Esophagus muscularis mucosa (tissue), 4 donors: Measurements from ENCODE around the gene TWSG1. TPM values are rescaled to one million over a fixed set of nuclear protein-coding genes. Genes with fewer than 3 reads are reported as not detected.

ENCODE experiments used
- DNase-seq: peaks from one replicate; pipeline ENCODE4 v3.0.0-alpha.2; 2017; ENCODE audit errors: extremely low spot score
- H3K27ac ChIP-seq, 4 donors: fragments of 200-600 bp; sonication (generic); replicated peaks in 1 of 4; 1 replicate in 3 of 4; 2 replicates in 1 of 4; pipeline ENCODE4 v1.5.1; 2016 to 2019; ENCODE audit warnings: mild to moderate bottlenecking in 1 of 4
- H3K27me3 ChIP-seq, 4 donors: fragments of 200-600 bp; sonication (generic); one replicate each; pipeline versions ENCODE4 v1.5.1 to v1.6.0; 2016 to 2019
- H3K36me3 ChIP-seq, 4 donors: fragments of 200-600 bp; sonication (generic); one replicate each; pipeline ENCODE4 v1.5.1; 2016 to 2019
- H3K4me1 ChIP-seq, 4 donors: fragments of 200-600 bp; sonication (generic); one replicate each; pipeline ENCODE4 v1.5.1; 2016 to 2019
- H3K4me3 ChIP-seq, 4 donors: fragments of 200-600 bp; sonication (generic); 1 replicate in 2 of 4; 2 replicates in 2 of 4; pipeline ENCODE4 v1.5.1; 2016 to 2019; ENCODE audit warnings: mild to moderate bottlenecking in 4 of 4, moderate library complexity in 1 of 4
- H3K9me3 ChIP-seq, 4 donors: fragments of 200-600 bp; sonication (generic); 1 replicate in 3 of 4; 2 replicates in 1 of 4; pipeline ENCODE4 v1.5.1; 2016 to 2019
- EP300 ChIP-seq: sonication (generic); formaldehyde crosslinking; IDR thresholded peaks from one replicate; pipeline ENCODE4 v1.6.1; 2017; ENCODE audit warnings: antibody characterized with exemption
- POLR2A ChIP-seq: fragments of 450-650 bp; IDR thresholded peaks from one replicate; pipeline ENCODE4 v1.6.1; 2017; ENCODE audit warnings: antibody characterized with exemption, moderate library complexity, mild to moderate bottlenecking, low read depth
- POLR2AphosphoS5 ChIP-seq, 2 donors: sonication (generic); formaldehyde crosslinking; IDR thresholded peaks; one replicate each; pipeline ENCODE4 v1.6.1; 2017; ENCODE audit warnings: antibody characterized with exemption in 2 of 2
- WGBS: methylation state at CpG from one replicate; pipeline ENCODE4 v1.1.5; 2018; 5-methylcytosine and 5-hydroxymethylcytosine counted together
- intact Hi-C: fragments of 100-400 bp; cut with DNase I; formaldehyde crosslinking; loops from one replicate; pipeline ENCODE4 v1.15.1; 2023
- total RNA-seq, 4 donors: library from RNA; depleted of rRNA; stranded (reverse); fragments of >200 nt; gene quantifications; one replicate each; pipeline versions ENCODE4 v1.1.0 to v1.2.1, GENCODE V29; 2016
- TF ChIP-seq, protein P1 (sequence below), 3 experiments: fragments of 200-600 bp in 2 of 3; fragments of 450-650 bp in 1 of 3; sonication (generic) in 2 of 3; IDR thresholded peaks; one replicate each; pipeline ENCODE4 v1.5.1; 2017 to 2019; ENCODE audit warnings: antibody characterized with exemption in 3 of 3, mild to moderate bottlenecking in 2 of 3, moderate library complexity in 1 of 3

The TWSG1 gene
- total RNA-seq, 4 donors from 2014 or later = 88.1 to 131 (median 101) TPM

DNA sequence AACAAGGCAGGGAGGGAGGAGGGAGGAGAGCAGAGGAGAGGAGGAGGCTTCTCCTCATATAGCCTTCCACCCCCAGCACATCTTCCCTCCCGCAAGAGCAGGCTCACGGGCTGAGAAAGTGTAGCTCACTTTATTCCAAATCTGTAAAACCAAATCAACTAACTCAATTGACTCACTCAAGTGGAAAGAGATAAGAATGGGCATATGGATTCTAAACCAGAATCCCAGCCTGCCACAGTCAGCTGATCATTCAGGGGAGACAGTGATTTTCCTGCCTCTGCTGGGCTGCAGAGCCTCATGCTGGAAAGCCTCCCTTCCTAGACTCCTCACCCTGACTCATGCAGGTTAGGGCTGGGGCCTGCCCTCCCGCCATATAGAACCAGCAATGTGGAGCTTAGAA is 4.2 kb upstream of the TWSG1 start:
- intact Hi-C loops = loop anchor here (5.0 to 10.0 kb wide), 2 partner anchors 147 to 256 kb away; partner anchors contain the start of gene RALBP1
- Histone ChIP-seq H3K27ac (no peak overlapping the region), H3K36me3 (no peaks in the 10 kb centered on the region), H3K27me3 (no peaks in the 10 kb centered on the region), H3K4me1 (peaks cover 3 to 8% (median 8%) of the 10 kb centered on the region in 4 donors), H3K9me3 (peaks cover 0 to 4% (median 0%) of the 10 kb centered on the region in 4 donors), H3K4me3 (no peak overlapping the region)
- TF ChIP-seq POLR2AphosphoS5 (IDR thresholded peaks at IDR 0.05) (no peak), POLR2A (no peak), EP300 (no peak)
- TF ChIP-seq, protein P1, sequence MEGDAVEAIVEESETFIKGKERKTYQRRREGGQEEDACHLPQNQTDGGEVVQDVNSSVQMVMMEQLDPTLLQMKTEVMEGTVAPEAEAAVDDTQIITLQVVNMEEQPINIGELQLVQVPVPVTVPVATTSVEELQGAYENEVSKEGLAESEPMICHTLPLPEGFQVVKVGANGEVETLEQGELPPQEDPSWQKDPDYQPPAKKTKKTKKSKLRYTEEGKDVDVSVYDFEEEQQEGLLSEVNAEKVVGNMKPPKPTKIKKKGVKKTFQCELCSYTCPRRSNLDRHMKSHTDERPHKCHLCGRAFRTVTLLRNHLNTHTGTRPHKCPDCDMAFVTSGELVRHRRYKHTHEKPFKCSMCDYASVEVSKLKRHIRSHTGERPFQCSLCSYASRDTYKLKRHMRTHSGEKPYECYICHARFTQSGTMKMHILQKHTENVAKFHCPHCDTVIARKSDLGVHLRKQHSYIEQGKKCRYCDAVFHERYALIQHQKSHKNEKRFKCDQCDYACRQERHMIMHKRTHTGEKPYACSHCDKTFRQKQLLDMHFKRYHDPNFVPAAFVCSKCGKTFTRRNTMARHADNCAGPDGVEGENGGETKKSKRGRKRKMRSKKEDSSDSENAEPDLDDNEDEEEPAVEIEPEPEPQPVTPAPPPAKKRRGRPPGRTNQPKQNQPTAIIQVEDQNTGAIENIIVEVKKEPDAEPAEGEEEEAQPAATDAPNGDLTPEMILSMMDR (IDR thresholded peaks at IDR 0.05) = no peak
- 83% methylated on average over 3 of the region's 3 CpGs for WGBS
- DNase-seq = no peak

- peak overlapping the region; percentile 87 to 95 (median 91) for H3K4me3 ChIP-seq
- no peaks in the 10 kb centered on the region for H3K27me3 ChIP-seq
- no peak for DNase-seq
- peak overlapping the region; percentile 87 to 97 (median 93) for H3K27ac ChIP-seq
- H3K36me3 ChIP-seq = peaks cover 0 to 14% (median 6%) of the 10 kb centered on the region in 4 donors
- H3K9me3 ChIP-seq = no peaks in the 10 kb centered on the region
- intact Hi-C loops = loop anchor here (5.0 to 10.0 kb wide), 2 partner anchors 144 to 259 kb away; partner anchors contain the start of gene RALBP1
- H3K4me1 ChIP-seq = peaks cover 5 to 36% (median 33%) of the 10 kb centered on the region in 4 donors
- 33% methylated on average over 51 of the region's 52 CpGs for WGBS
- TF ChIP-seq POLR2A (no peak), POLR2AphosphoS5 (IDR thresholded peaks at IDR 0.05) (peak in 1 of 2 donors; percentile 29)
- TF ChIP-seq, protein P1 (IDR thresholded peaks at IDR 0.05) = no peak
Measured at GRCh38 chr18:9333441-9334328, 888 bp upstream of the TWSG1 start.

- no peak for TF ChIP-seq POLR2AphosphoS5 (IDR thresholded peaks at IDR 0.05)
- no peak for TF ChIP-seq EP300
- no peak for TF ChIP-seq POLR2A
- TF ChIP-seq, protein P1 (IDR thresholded peaks at IDR 0.05) = peak in 1 of 3 experiments; percentile 35
- H3K27ac ChIP-seq = peak overlapping the region; percentile 92 to 97 (median 96)
- no peak for DNase-seq
- peaks cover 5 to 36% (median 33%) of the 10 kb centered on the region in 4 donors for H3K4me1 ChIP-seq
- H3K27me3 ChIP-seq = no peaks in the 10 kb centered on the region
- WGBS = 11% methylated on average over 15 of the region's 55 CpGs
- peaks cover 8 to 28% (median 12%) of the 10 kb centered on the region in 4 donors for H3K36me3 ChIP-seq
- intact Hi-C loops = loop anchor here (5.0 to 10.0 kb wide), 2 partner anchors 142 to 260 kb away; partner anchors contain the start of gene RALBP1
- peak overlapping the region; percentile 87 to 95 (median 91) for H3K4me3 ChIP-seq
- H3K9me3 ChIP-seq = no peaks in the 10 kb centered on the region
Measured at GRCh38 chr18:9334973-9335696, 562 bp downstream of the TWSG1 start.

- intact Hi-C loops = loop anchor here (10.0 kb wide), 1 partner anchor 261 kb away; no protein-coding TSS in a partner anchor
- Histone ChIP-seq H3K27me3 (no peaks in the 10 kb centered on the region), H3K4me1 (peaks cover 5 to 37% (median 33%) of the 10 kb centered on the region in 4 donors), H3K36me3 (peaks cover 8 to 34% (median 13%) of the 10 kb centered on the region in 4 donors), H3K9me3 (no peaks in the 10 kb centered on the region), H3K4me3 (peak overlapping the region; percentile 87 to 95 (median 91)), H3K27ac (peak overlapping the region; percentile 92 to 97 (median 96))
- no peak for DNase-seq
- WGBS = 20% methylated on average over 3 of the region's 3 CpGs
- TF ChIP-seq POLR2AphosphoS5 (IDR thresholded peaks at IDR 0.05) (no peak), EP300 (no peak), POLR2A (no peak)
- TF ChIP-seq, protein P1 (IDR thresholded peaks at IDR 0.05) = no peak
Measured at GRCh38 chr18:9335697-9336045, 1.1 kb downstream of the TWSG1 start.
